Measurements from ENCODE around the gene WNT7B.

GRCh38 chr22:45931042-45931441 lies 45.9 kb downstream of the WNT7B start:
- TF ChIP-seq, protein P1, sequence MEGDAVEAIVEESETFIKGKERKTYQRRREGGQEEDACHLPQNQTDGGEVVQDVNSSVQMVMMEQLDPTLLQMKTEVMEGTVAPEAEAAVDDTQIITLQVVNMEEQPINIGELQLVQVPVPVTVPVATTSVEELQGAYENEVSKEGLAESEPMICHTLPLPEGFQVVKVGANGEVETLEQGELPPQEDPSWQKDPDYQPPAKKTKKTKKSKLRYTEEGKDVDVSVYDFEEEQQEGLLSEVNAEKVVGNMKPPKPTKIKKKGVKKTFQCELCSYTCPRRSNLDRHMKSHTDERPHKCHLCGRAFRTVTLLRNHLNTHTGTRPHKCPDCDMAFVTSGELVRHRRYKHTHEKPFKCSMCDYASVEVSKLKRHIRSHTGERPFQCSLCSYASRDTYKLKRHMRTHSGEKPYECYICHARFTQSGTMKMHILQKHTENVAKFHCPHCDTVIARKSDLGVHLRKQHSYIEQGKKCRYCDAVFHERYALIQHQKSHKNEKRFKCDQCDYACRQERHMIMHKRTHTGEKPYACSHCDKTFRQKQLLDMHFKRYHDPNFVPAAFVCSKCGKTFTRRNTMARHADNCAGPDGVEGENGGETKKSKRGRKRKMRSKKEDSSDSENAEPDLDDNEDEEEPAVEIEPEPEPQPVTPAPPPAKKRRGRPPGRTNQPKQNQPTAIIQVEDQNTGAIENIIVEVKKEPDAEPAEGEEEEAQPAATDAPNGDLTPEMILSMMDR (IDR thresholded peaks at IDR 0.05), result no peak
- TF ChIP-seq POLR2A (IDR thresholded peaks at IDR 0.05) (no peak), POLR2AphosphoS5 (IDR thresholded peaks at IDR 0.05) (no peak), EP300 (IDR thresholded peaks at IDR 0.05) (no peak)
